HL-60 (cell line): ENCODE measurements around the gene HACD2.

ENCODE experiments used
- CTCF ChIP-seq: IDR thresholded peaks from one replicate; pipeline ENCODE4 v1.5.1; 2011; ENCODE audit warnings: low read length, control low read depth, inconsistent platforms; ENCODE audit not compliant: insufficient read depth
- POLR2AphosphoS5 ChIP-seq: IDR thresholded peaks from 2 replicates; pipeline ENCODE4 v1.6.1; 2012; ENCODE audit warnings: low read depth
- SPI1 ChIP-seq: IDR thresholded peaks from 2 replicates; pipeline ENCODE4 v1.6.1; 2012; ENCODE audit warnings: low read depth, mild to moderate bottlenecking, borderline replicate concordance
- TF ChIP-seq, protein P1 (sequence below): IDR thresholded peaks from 2 replicates; pipeline ENCODE4 v1.6.1; 2012; ENCODE audit warnings: low read depth; ENCODE audit not compliant: insufficient replicate concordance

- TF ChIP-seq CTCF (no peak), POLR2AphosphoS5 (no peak), SPI1 (no peak)
- TF ChIP-seq, protein P1, sequence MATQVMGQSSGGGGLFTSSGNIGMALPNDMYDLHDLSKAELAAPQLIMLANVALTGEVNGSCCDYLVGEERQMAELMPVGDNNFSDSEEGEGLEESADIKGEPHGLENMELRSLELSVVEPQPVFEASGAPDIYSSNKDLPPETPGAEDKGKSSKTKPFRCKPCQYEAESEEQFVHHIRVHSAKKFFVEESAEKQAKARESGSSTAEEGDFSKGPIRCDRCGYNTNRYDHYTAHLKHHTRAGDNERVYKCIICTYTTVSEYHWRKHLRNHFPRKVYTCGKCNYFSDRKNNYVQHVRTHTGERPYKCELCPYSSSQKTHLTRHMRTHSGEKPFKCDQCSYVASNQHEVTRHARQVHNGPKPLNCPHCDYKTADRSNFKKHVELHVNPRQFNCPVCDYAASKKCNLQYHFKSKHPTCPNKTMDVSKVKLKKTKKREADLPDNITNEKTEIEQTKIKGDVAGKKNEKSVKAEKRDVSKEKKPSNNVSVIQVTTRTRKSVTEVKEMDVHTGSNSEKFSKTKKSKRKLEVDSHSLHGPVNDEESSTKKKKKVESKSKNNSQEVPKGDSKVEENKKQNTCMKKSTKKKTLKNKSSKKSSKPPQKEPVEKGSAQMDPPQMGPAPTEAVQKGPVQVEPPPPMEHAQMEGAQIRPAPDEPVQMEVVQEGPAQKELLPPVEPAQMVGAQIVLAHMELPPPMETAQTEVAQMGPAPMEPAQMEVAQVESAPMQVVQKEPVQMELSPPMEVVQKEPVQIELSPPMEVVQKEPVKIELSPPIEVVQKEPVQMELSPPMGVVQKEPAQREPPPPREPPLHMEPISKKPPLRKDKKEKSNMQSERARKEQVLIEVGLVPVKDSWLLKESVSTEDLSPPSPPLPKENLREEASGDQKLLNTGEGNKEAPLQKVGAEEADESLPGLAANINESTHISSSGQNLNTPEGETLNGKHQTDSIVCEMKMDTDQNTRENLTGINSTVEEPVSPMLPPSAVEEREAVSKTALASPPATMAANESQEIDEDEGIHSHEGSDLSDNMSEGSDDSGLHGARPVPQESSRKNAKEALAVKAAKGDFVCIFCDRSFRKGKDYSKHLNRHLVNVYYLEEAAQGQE = no peak
Observed at GRCh38 chr3:123546133-123546755, 38.6 kb downstream of the HACD2 start.
